DMS79 treated with DMSO at 0.1 percent for 48 hours (cell line): ENCODE measurements around the gene SLC38A1.

ENCODE experiments used
- DNase-seq: peaks from one replicate; lab custom pipeline; 2025; lab: John Stamatoyannopoulos, UW

The SLC38A1 gene

GRCh38 chr12:46134205-46134811, 134.5 kb downstream of the SLC38A1 start:
- DNase-seq, result no peak

GRCh38 chr12:46133751-46134150, 135.1 kb downstream of the SLC38A1 start:
- DNase-seq, result no peak
